Gastrocnemius medialis (tissue), 4 donors: ENCODE results near the gene CLCA2. TPM values are rescaled to one million over a fixed set of nuclear protein-coding genes. Genes with fewer than 3 reads are reported as not detected.

Experiments used
- ATAC-seq, 2 donors: fragments of 150-250 bp; one replicate each; pipeline ENCODE4 v1.9.1; 2016
- DNase-seq, 2 donors: peaks; one replicate each; pipeline ENCODE4 v3.0.0-alpha.2; 2019
- H3K27ac ChIP-seq, 4 donors: fragments of 200-600 bp; sonication (generic); 1 replicate in 1 of 4; 2 replicates in 3 of 4; pipeline ENCODE4 v1.5.1; 2016 to 2018; ENCODE audit warnings: mild to moderate bottlenecking in 2 of 4, moderate library complexity in 1 of 4
- H3K27me3 ChIP-seq, 3 donors: fragments of 200-600 bp; sonication (generic) in 2 of 3; 1 replicate in 1 of 3; 2 replicates in 2 of 3; pipeline versions ENCODE4 v1.5.1 to v1.6.0; 2016 to 2019; ENCODE audit warnings: mild to moderate bottlenecking in 1 of 3, moderate library complexity in 1 of 3
- H3K36me3 ChIP-seq, 2 donors: fragments of 200-600 bp; sonication (generic) in 1 of 2; one replicate each; pipeline ENCODE4 v1.5.1; 2017 to 2018
- H3K4me1 ChIP-seq, 2 donors: fragments of 200-600 bp; sonication (generic) in 1 of 2; one replicate each; pipeline ENCODE4 v1.5.1; 2016 to 2017; ENCODE audit warnings: mild to moderate bottlenecking in 2 of 2
- H3K4me3 ChIP-seq, 4 donors: fragments of 200-600 bp; sonication (generic) in 3 of 4; 1 replicate in 1 of 4; 2 replicates in 3 of 4; pipeline ENCODE4 v1.5.1; 2016 to 2019; ENCODE audit warnings: mild to moderate bottlenecking in 2 of 4
- H3K9me3 ChIP-seq, 3 donors: fragments of 200-600 bp; sonication (generic) in 2 of 3; 1 replicate in 1 of 3; 2 replicates in 2 of 3; pipeline ENCODE4 v1.5.1; 2016 to 2019
- CTCF ChIP-seq, 5 experiments: fragments of 450-650 bp in 3 of 5; fragments of 200-600 bp in 2 of 5; sonication (generic) in 2 of 5; IDR thresholded peaks in 4 of 5; conservative IDR thresholded peaks in 1 of 5; 1 replicate in 4 of 5; 2 replicates in 1 of 5; pipeline ENCODE4 v1.5.1; 2016 to 2019; ENCODE audit warnings: antibody characterized with exemption in 5 of 5, mild to moderate bottlenecking in 3 of 5, moderate library complexity in 3 of 5
- POLR2A ChIP-seq, 2 donors: fragments of 450-650 bp; IDR thresholded peaks; one replicate each; pipeline ENCODE4 v1.6.1; 2017; ENCODE audit warnings: antibody characterized with exemption in 2 of 2, mild to moderate bottlenecking in 2 of 2, moderate library complexity in 2 of 2
- in situ Hi-C, 4 donors: fragments of 200-750 bp; cut with MboI; loops; one replicate each; pipeline versions ENCODE4 v1.15.0 to v1.8.0; 2017; ENCODE audit warnings: low sequenced_read_pairs in 4 of 4
- intact Hi-C: fragments of 100-400 bp; cut with DNase I; formaldehyde crosslinking; loops from one replicate; pipeline ENCODE4 v1.15.1; 2023; ENCODE audit warnings: low total_unique reads
- total RNA-seq, 4 donors: library from RNA; depleted of rRNA; stranded (reverse); fragments of >200 nt; gene quantifications; one replicate each; pipeline versions ENCODE4 v1.1.0 to v1.2.3, GENCODE V29; 2016

The CLCA2 gene
- total RNA-seq, 4 donors from 2014 or later = not detected

GRCh38 chr1:86487131-86487810 lies 63.3 kb downstream of the CLCA2 start:
- peak; percentile 74 to 90 for ATAC-seq
- intact Hi-C loops = no loop called here
- H3K27ac ChIP-seq = peak overlapping the region in 3 of 4 donors; percentile 18 to 50 (median 20)

GRCh38 chr1:86487811-86488141 lies 63.8 kb downstream of the CLCA2 start:
- H3K9me3 ChIP-seq = no peaks in the 10 kb centered on the region
- in situ Hi-C loops = no loop called here
- TF ChIP-seq POLR2A (IDR thresholded peaks at IDR 0.05) (no peak), CTCF (IDR thresholded peaks at IDR 0.05 in 4 of 5, conservative IDR thresholded peaks at IDR 0.05 in 1 of 5) (no peak)
- no peak overlapping the region for H3K4me3 ChIP-seq
- peak overlapping the region in 3 of 4 donors; percentile 18 to 50 (median 20) for H3K27ac ChIP-seq
- intact Hi-C loops = no loop called here
- H3K36me3 ChIP-seq = no peaks in the 10 kb centered on the region
- no peak for DNase-seq
- H3K4me1 ChIP-seq = no peaks in the 10 kb centered on the region
- peak; percentile 17 to 40 for ATAC-seq
- no peaks in the 10 kb centered on the region for H3K27me3 ChIP-seq

More at GRCh38 chr1:86487131-86487810, 63.3 kb downstream of the CLCA2 start:
- TF ChIP-seq POLR2A (IDR thresholded peaks at IDR 0.05) = no peak
- no peak for TF ChIP-seq CTCF (IDR thresholded peaks at IDR 0.05 in 4 of 5, conservative IDR thresholded peaks at IDR 0.05 in 1 of 5)
- H3K4me1 ChIP-seq = no peaks in the 10 kb centered on the region
- H3K27me3 ChIP-seq = no peaks in the 10 kb centered on the region
- H3K9me3 ChIP-seq = no peaks in the 10 kb centered on the region
- in situ Hi-C loops = no loop called here
- H3K36me3 ChIP-seq = no peaks in the 10 kb centered on the region
- H3K4me3 ChIP-seq = no peak overlapping the region
- DNase-seq = peak; percentile 39 to 68

GRCh38 chr1:86489242-86489878 lies 65.4 kb downstream of the CLCA2 start:
- intact Hi-C loops = no loop called here
- no peaks in the 10 kb centered on the region for H3K36me3 ChIP-seq

GRCh38 chr1:86491171-86491950 lies 67.4 kb downstream of the CLCA2 start:
- Histone ChIP-seq H3K4me1 (no peaks in the 10 kb centered on the region), H3K27me3 (no peaks in the 10 kb centered on the region), H3K4me3 (no peak overlapping the region), H3K9me3 (no peaks in the 10 kb centered on the region), H3K36me3 (no peaks in the 10 kb centered on the region), H3K27ac (no peak overlapping the region)
- TF ChIP-seq CTCF (IDR thresholded peaks at IDR 0.05 in 4 of 5, conservative IDR thresholded peaks at IDR 0.05 in 1 of 5) (no peak), POLR2A (IDR thresholded peaks at IDR 0.05) (no peak)
- in situ Hi-C loops = loop anchor here in 1 of 4 donors (10.0 kb wide), 1 partner anchor 107 kb away; no protein-coding TSS in a partner anchor
- ATAC-seq (no peak), DNase-seq (no peak)
- intact Hi-C loops = no loop called here

More at GRCh38 chr1:86489242-86489878, 65.4 kb downstream of the CLCA2 start:
- Histone ChIP-seq H3K27me3 (no peaks in the 10 kb centered on the region), H3K9me3 (no peaks in the 10 kb centered on the region), H3K4me1 (no peaks in the 10 kb centered on the region), H3K4me3 (no peak overlapping the region), H3K27ac (no peak overlapping the region)
- in situ Hi-C loops = no loop called here
- ATAC-seq (no peak), DNase-seq (no peak)
- TF ChIP-seq POLR2A (IDR thresholded peaks at IDR 0.05) (no peak), CTCF (IDR thresholded peaks at IDR 0.05 in 4 of 5, conservative IDR thresholded peaks at IDR 0.05 in 1 of 5) (no peak)
